Neural cell (in vitro differentiated cells): ENCODE results near the gene MPZL1. TPM values are rescaled to one million over a fixed set of nuclear protein-coding genes. Genes with fewer than 3 reads are reported as not detected.

Source experiments
- H2AFZ ChIP-seq: fragments of 200-600, 300-800 bp; sonication (generic), shearing (Covaris generic); 2 replicates; pipeline ENCODE4 v1.6.0; 2014; ENCODE audit warnings: low read depth, mild to moderate bottlenecking, antibody characterized with exemption, low read length, moderate library complexity
- H3F3A ChIP-seq: fragments of 200-600 bp; shearing (Covaris generic); 2 replicates; pipeline ENCODE4 v1.6.1; 2016; ENCODE audit warnings: mild to moderate bottlenecking, moderate library complexity, mixed read lengths, antibody characterized with exemption, low read length; ENCODE audit not compliant: insufficient read depth, poor library complexity, severe bottlenecking
- H3K27ac ChIP-seq: fragments of 200-600, 300-800 bp; sonication (generic), shearing (Covaris generic); 2 replicates; pipeline ENCODE4 v1.5.1; 2014; ENCODE audit warnings: mild to moderate bottlenecking, low read length, moderate library complexity
- H3K27me3 ChIP-seq: fragments of 300-800, 200-600 bp; sonication (generic), shearing (Covaris generic); 2 replicates; pipeline ENCODE4 v1.6.0; 2014; ENCODE audit warnings: mild to moderate bottlenecking, low read depth, low read length, moderate library complexity; ENCODE audit not compliant: insufficient read depth
- H3K36me3 ChIP-seq: fragments of 300-800, 200-600 bp; sonication (generic), shearing (Covaris generic); 2 replicates; pipeline ENCODE4 v1.5.1; 2014; ENCODE audit warnings: mild to moderate bottlenecking, antibody characterized with exemption, low read length, moderate library complexity; ENCODE audit not compliant: insufficient read depth
- H3K4me2 ChIP-seq: fragments of 300-800, 200-600 bp; sonication (generic), shearing (Covaris generic); 2 replicates; pipeline ENCODE4 v1.6.0; 2014; ENCODE audit warnings: mild to moderate bottlenecking, low read length
- H3K4me3 ChIP-seq: fragments of 300-800, 200-600 bp; sonication (generic), shearing (Covaris generic); 2 replicates; pipeline ENCODE4 v1.5.1; 2014; ENCODE audit warnings: mild to moderate bottlenecking, low read length, moderate library complexity
- H3K79me2 ChIP-seq: fragments of 200-600 bp; shearing (Covaris generic); replicated peaks from 2 replicates; pipeline ENCODE4 v1.6.0; 2014; ENCODE audit warnings: mild to moderate bottlenecking, low read length, moderate library complexity; ENCODE audit not compliant: insufficient read depth
- H3K9ac ChIP-seq: fragments of 300-800, 200-600 bp; sonication (generic), shearing (Covaris generic); 2 replicates; pipeline ENCODE4 v1.6.1; 2016; ENCODE audit warnings: mild to moderate bottlenecking, low read length, mixed read lengths
- H3K9me2 ChIP-seq: fragments of 200-600 bp; shearing (Covaris generic); 2 replicates; pipeline ENCODE4 v1.6.1; 2016; ENCODE audit warnings: mild to moderate bottlenecking, low read length, mixed read lengths; ENCODE audit not compliant: insufficient read depth
- H3K9me3 ChIP-seq: fragments of 200-600, 300-800 bp; sonication (generic), shearing (Covaris generic); 2 replicates; pipeline ENCODE4 v1.6.1; 2016; ENCODE audit warnings: mild to moderate bottlenecking, mixed run types, low read length, moderate library complexity, mixed read lengths
- H4K20me1 ChIP-seq: fragments of 200-600 bp; shearing (Covaris generic); 2 replicates; pipeline ENCODE4 v1.6.1; 2016; ENCODE audit warnings: mild to moderate bottlenecking, mixed run types; ENCODE audit not compliant: insufficient read depth
- CTCF ChIP-seq: fragments of 450-650 bp; IDR thresholded peaks from 2 replicates; pipeline ENCODE4 v1.5.1; 2014; ENCODE audit warnings: antibody characterized with exemption, mild to moderate bottlenecking, moderate library complexity; ENCODE audit not compliant: poor library complexity, severe bottlenecking
- EP300 ChIP-seq: fragments of 450-650 bp; conservative IDR thresholded peaks from 2 replicates; pipeline ENCODE4 v1.6.1; 2014; ENCODE audit warnings: antibody characterized with exemption, mild to moderate bottlenecking, moderate library complexity; ENCODE audit not compliant: poor library complexity, severe bottlenecking
- EZH2 ChIP-seq: fragments of 200-600, 300-800 bp; shearing (Covaris generic), sonication (generic); IDR thresholded peaks from 2 replicates; pipeline ENCODE4 v1.6.1; 2014; ENCODE audit warnings: antibody characterized with exemption, low read length, borderline replicate concordance, mild to moderate bottlenecking; ENCODE audit not compliant: insufficient read depth, poor library complexity, severe bottlenecking
- MXI1 ChIP-seq: fragments of 450-650 bp; conservative IDR thresholded peaks from 2 replicates; pipeline ENCODE4 v1.6.1; 2014; ENCODE audit warnings: antibody characterized with exemption, mild to moderate bottlenecking; ENCODE audit not compliant: poor library complexity, severe bottlenecking
- POLR2AphosphoS5 ChIP-seq: IDR thresholded peaks from 2 replicates; pipeline ENCODE4 v1.6.1; 2012
- RAD21 ChIP-seq: fragments of 450-650 bp; conservative IDR thresholded peaks from 2 replicates; pipeline ENCODE4 v1.6.1; 2014; ENCODE audit warnings: antibody characterized with exemption, mild to moderate bottlenecking, moderate library complexity
- SMC3 ChIP-seq: fragments of 450-650 bp; conservative IDR thresholded peaks from 2 replicates; pipeline ENCODE4 v1.6.1; 2014; ENCODE audit warnings: antibody characterized with exemption, mild to moderate bottlenecking, moderate library complexity; ENCODE audit not compliant: poor library complexity
- TAF1 ChIP-seq: IDR thresholded peaks from 2 replicates; pipeline ENCODE4 v1.6.1; 2012; ENCODE audit warnings: low read depth
- polyA plus RNA-seq: library from polyadenylated mRNA; depleted of rRNA; stranded (reverse); fragments of >200 nt; gene quantifications from 2 replicates; pipeline ENCODE4 v1.2.3, GENCODE V29; 2014
- TF ChIP-seq, protein P1 (sequence below): IDR thresholded peaks from 2 replicates; pipeline ENCODE4 v1.6.1; 2012; ENCODE audit warnings: borderline replicate concordance

MPZL1 gene
- polyA plus RNA-seq, 1 donor from 2014 or later = 167 TPM

DNA sequence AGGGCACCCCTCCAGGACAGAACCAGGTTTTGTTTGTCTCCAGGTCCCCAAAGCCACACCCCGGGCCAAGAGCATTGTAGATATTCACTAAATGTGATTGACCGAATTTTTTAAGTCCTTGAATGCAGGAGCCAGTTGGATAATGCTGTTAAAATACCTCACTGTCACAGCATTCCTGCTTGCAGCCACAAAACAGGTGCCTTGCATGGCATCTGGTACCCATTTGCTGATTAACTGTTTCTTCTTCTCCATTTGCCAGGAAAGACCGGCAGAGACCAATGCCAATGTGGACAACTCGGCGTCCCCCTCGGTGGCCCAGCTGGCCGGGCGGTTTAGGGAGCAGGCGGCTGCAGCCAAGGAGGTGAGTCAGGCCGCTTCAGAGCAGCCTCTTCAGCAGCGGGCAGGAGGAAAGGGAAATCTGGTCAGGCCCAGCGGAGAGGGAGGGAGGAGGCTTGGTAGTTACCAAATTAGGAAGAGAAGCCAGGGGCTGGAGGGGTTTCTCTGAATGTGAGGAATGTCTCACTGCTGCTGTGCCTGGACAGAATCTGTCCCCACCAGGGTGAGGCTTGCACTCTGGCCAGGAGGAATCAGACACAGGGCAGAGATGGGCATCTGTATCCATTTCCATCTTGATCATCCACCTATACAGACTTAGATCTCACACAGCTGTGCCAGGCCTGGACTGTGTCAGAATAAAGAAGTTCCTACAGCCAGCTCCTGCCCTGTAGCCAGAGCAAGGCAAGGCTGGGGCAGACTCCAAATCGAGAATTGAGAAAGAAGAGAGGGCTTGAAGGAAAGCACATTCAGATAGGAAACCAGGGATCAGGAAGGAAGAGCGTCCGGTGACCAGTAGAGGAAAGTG, 37.9 kb upstream of the MPZL1 start:
- Histone ChIP-seq H3K27me3 (no peaks in the 10 kb centered on the region), H3K9ac (no peak overlapping the region), H3K4me3 (no peak overlapping the region), H3F3A (no peaks in the 10 kb centered on the region), H3K36me3 (no peaks in the 10 kb centered on the region), H3K4me2 (no peak overlapping the region), H3K9me2 (no peaks in the 10 kb centered on the region), H3K27ac (no peak overlapping the region), H3K9me3 (no peaks in the 10 kb centered on the region), H4K20me1 (no peaks in the 10 kb centered on the region), H2AFZ (no peak overlapping the region), H3K79me2 (no peaks in the 10 kb centered on the region)
- TF ChIP-seq TAF1 (no peak), POLR2AphosphoS5 (no peak), RAD21 (no peak), CTCF (no peak), EP300 (no peak), MXI1 (no peak)
- TF ChIP-seq, protein P1, sequence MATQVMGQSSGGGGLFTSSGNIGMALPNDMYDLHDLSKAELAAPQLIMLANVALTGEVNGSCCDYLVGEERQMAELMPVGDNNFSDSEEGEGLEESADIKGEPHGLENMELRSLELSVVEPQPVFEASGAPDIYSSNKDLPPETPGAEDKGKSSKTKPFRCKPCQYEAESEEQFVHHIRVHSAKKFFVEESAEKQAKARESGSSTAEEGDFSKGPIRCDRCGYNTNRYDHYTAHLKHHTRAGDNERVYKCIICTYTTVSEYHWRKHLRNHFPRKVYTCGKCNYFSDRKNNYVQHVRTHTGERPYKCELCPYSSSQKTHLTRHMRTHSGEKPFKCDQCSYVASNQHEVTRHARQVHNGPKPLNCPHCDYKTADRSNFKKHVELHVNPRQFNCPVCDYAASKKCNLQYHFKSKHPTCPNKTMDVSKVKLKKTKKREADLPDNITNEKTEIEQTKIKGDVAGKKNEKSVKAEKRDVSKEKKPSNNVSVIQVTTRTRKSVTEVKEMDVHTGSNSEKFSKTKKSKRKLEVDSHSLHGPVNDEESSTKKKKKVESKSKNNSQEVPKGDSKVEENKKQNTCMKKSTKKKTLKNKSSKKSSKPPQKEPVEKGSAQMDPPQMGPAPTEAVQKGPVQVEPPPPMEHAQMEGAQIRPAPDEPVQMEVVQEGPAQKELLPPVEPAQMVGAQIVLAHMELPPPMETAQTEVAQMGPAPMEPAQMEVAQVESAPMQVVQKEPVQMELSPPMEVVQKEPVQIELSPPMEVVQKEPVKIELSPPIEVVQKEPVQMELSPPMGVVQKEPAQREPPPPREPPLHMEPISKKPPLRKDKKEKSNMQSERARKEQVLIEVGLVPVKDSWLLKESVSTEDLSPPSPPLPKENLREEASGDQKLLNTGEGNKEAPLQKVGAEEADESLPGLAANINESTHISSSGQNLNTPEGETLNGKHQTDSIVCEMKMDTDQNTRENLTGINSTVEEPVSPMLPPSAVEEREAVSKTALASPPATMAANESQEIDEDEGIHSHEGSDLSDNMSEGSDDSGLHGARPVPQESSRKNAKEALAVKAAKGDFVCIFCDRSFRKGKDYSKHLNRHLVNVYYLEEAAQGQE = no peak

GRCh38 chr1:167685844-167686243, 35.9 kb upstream of the MPZL1 start:
- Histone ChIP-seq H3K9ac (no peak overlapping the region), H3K9me2 (no peaks in the 10 kb centered on the region), H3K27ac (no peak overlapping the region), H3K4me3 (no peak overlapping the region), H3K27me3 (no peaks in the 10 kb centered on the region), H3K36me3 (no peaks in the 10 kb centered on the region), H4K20me1 (no peaks in the 10 kb centered on the region), H3K79me2 (no peaks in the 10 kb centered on the region), H3K9me3 (no peaks in the 10 kb centered on the region), H3F3A (no peaks in the 10 kb centered on the region), H3K4me2 (no peak overlapping the region), H2AFZ (no peak overlapping the region)
- TF ChIP-seq EZH2 (no peak), POLR2AphosphoS5 (no peak), RAD21 (no peak), TAF1 (no peak), SMC3 (no peak), MXI1 (no peak), CTCF (no peak), EP300 (no peak)
- TF ChIP-seq, protein P1 = no peak
